Hematopoietic multipotent progenitor cell treated with erythropoietin and hydrocortisone succinate and interleukin-3 and kit ligand, for 15 days (in vitro differentiated cells): ENCODE measurements around the gene BUB1.
"Not testable (repeated sequence)": the region's sequence is repeated elsewhere in the genome, so short reads cannot be mapped to it uniquely, and the experiment has no call there.

Source experiments
- DNase-seq: peaks from one replicate; pipeline ENCODE4 v3.0.0-alpha.2; 2015; ENCODE audit warnings: low spot score

Gene BUB1

DNA sequence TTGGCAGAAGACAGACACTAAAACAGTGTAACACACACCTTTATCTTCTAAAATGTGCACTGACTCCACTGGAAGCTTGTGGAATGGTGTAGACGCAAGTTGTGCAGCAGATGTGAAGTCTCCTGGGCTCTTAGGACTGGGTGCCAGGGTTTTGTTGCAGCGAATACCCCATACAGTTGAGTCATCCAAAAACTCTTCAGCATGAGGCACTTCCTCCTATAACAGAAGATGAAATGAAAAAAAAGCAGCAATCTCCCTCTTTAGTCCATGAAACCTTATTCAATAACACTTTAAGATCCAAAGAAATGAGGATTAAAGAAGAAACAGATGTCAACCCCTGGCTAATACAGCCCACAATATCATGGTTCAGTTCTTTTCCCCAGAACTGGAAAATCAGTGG lies 22.2 kb downstream of the BUB1 start:
- DNase-seq, result no peak

DNA sequence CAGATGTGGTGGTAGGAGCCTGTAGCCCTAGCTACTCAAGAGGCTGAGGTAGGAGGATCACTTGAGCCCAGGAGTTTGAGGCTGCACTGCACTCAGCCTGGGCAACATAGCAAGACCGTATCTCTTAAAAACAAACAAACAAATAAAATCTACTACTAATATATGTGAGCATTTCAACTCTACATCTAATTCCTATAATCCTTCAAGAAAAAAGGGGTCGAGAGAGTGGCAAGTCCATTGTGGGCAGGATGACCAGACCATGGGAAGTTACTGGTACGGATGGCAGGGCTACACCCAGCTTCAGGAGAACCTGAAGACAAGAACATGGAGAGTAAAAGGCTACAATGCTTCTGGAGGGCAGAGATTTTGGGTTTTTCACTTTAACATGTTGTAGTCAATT lies 24.0 kb downstream of the BUB1 start:
- no peak for DNase-seq

DNA sequence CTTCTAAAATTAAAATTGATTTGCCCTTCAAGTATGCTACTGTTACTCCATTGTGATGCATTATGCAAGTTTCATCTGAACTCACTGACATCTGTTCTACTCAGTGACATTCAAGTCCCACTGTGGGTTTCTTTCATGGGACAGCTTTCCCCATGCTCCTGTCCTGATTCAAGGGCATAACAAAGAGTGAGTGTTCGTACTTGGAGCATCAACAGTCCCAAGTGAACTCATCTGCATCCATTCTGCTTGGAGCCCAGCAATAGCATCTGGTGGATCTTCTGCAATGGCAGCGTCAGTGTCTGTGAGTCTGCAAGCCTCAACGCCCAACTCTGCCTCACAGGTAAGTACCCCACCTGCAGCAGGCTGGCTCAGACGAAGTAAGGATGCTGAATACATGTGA lies 27.5 kb downstream of the BUB1 start:
- no peak for DNase-seq

DNA sequence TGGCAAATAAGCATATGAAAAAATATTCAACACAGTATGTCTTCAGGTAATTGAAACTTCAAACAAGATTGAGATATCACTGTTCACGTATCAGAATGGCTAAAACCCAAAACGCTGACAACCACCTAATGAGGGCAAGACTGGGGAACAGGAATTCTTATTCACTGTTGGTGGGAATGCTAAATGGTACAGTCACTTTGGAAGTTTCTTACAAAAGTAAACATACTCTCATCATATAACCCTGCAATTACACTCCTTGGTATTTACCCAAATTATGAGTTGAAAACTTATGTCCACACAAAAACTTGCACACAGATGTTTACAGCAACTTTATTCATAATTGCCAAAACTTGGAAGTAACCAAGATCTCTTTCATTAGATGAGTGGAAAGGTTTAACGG lies 30.1 kb downstream of the BUB1 start:
- no peak for DNase-seq

DNA sequence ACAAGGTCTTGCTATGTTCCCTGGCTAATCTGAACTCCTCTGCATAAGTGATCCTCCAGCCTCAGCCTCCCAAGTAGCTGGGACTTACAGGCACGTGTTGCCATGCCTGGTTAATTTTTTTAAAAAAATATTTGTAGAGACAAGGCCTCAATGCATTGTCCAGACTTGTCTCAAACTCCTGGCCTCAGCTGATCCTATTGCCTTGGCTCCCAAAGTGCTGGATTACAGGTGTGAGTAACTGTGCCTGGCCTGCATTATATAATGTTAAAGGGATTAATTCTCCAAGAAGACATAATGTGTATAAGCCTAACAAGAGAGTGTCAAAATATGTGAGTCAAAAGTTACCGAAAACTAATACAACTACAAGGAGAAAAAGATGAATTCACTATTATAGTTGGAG lies 32.2 kb downstream of the BUB1 start:
- no peak for DNase-seq

DNA sequence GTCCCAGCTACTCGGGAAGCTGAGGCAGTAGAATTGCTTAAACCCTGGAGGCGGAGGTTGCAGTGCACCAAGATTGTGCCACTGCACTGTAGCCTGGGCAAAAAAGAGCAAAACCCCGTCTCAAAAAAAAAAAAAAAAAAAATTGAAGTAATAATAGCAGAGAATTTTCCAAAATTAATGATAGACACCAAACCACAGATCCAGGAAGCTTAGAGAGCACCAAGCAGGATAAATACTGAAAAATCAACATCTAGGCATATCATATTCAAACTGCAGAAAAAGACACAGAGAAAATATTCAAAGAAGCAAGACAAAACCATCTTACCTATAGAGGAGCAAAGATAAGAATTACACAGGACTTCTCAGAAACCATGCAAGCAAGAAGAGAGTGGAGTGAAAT lies 33.5 kb downstream of the BUB1 start:
- DNase-seq, result no peak

DNA sequence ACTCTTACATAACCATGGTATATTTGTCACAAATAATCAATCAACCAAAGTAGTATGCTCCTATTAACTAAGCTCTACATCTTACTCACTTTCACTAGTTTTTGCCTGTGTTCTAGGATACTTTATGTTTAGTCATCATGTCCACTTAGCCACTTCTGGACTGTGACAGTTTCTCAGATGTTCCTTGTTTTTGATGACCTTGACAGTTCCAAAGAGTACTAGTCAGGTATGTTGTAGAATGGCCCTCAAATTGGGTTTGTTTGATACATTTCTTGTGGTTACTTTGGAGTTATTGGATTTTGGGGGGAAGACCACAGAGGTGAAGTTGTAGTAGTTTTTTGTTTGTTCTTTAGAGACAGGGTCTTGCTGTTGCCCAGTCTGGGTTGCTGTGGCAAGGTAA lies 35.5 kb downstream of the BUB1 start:
- no peak for DNase-seq

DNA sequence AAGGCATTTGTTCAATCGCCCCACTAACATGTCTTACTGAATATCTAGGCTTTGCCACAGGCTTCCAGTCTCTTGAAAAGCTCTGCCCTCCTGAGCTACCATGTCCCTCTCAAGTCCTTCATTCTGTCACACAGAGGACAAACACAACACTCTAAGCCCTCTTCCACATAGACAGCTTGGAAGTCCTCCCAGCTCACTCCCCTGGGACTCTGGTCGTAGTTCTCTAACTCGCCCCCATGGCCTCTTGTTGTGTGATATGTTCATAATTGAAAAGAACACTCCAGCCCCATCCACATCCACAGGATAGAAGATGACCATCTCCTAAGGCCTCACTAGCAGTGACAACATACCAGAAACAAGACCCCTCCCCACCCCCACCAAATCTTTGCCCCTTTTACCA lies 37.9 kb downstream of the BUB1 start:
- DNase-seq, result no peak

DNA sequence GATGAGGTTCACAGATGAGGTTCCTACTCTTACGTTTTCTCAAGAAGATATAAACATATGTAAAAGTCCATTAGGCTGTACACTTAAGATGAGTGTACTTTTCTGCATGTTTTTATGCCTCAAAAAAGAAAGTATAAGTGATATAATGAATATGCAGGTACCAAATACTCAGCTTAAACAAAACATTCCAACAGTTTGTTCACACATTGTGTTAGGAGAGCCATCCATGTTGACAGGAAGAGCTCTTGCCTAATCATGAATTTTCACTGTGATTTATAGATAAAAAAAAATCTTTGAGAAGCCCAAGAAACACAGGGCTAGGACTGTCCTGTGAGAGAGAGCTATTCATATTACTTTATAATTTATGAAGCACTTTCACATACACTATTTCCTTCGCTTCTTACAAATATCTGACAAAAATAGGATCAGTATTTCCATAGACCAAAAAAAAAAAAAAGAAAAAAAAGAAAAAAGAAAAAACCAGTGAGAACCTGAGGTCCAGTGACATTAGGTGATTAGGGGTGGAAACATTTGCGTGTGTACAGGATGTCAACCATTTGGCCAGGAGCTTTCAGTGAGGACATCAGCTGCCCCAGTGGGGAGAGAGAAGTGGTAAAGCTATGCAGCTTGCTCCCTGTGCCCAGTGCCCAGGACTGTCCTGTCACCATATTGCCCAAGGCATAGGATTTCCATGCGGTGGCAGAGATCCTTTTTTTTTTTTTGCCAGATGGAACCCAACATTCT lies 38.7 kb downstream of the BUB1 start:
- no peak for DNase-seq

DNA sequence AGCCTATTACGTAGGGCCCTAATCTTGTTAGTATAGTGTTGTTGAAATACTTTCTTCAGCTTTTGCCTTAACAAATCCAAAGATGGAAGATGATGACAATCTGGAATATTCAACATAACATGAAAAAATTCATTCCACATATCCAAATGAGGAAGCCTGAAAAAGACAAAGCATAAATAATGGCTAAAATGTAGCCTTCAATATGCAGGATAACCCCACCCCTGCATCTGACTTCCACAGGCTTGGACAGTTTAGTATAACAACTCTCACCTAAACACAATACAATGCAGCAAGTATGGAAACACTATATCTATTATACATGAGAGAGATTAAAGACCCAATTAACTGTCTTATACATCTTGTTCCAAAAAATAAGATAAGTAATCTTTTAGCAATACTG lies 39.9 kb downstream of the BUB1 start:
- no peak for DNase-seq

DNA sequence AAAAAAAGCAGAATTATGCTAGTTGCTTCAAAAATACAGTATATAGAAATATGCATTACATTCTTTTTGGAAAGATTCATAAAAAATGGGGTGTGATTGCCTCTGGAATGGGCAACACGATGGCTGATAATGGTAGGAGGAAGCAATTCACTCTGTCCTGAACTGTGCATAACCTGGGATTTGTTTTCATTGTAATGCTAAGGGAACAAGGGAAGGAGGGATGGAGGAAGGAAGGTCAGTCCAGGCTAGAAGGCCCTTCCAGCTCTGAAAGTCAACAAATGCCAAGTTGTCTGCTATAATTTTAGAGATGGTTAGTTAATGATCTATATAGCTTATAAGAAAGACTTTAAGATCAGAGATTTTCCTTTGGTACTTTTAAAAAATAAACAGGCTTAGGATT lies 40.8 kb downstream of the BUB1 start:
- no peak for DNase-seq

DNA sequence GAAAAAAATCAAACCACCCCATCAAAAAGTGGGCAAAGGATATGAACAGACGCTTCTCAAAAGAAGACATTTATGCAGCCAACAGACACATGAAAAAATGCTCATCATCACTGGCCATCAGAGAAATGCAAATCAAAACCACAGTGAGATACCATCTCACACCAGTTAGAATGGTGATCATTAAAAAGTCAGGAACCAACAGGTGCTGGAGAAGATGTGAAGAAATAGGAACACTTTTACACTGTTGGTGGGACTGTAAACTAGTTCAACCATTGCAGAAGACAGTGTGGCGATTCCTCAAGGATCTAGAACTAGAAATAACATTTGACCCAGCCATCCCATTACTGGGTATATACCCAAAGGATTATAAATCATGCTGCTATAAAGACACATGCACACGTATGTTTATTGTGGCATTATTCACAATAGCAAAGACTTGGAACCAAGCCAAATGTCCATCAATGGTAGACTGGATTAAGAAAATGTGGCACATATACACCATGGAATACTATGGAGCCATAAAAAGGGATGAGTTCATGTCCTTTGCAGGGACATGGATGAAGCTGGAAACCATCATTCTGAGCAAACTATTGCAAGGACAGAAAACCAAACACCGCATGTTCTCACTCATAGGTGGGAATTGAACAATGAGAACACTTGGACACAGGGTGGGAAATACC lies 41.8 kb downstream of the BUB1 start:
- DNase-seq, result not testable (repeated sequence)

DNA sequence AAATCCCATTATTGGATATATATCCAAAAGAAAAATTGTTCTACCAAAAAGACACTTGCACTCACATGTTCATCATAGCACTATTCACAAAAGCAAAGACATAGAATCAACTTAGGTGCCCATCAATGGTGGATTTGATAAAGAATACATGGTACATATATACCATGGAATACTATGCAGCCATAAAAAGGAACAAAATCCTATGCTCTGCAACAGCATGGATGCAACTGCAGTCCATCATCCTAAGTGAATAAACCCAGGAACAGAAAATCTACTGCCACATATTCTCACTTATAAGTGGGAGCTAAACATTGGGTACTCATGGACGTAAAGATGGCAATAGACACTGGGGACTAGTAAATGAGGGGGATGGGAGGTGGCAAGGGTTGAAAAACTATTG lies 50.5 kb downstream of the BUB1 start:
- not testable (repeated sequence) for DNase-seq

DNA sequence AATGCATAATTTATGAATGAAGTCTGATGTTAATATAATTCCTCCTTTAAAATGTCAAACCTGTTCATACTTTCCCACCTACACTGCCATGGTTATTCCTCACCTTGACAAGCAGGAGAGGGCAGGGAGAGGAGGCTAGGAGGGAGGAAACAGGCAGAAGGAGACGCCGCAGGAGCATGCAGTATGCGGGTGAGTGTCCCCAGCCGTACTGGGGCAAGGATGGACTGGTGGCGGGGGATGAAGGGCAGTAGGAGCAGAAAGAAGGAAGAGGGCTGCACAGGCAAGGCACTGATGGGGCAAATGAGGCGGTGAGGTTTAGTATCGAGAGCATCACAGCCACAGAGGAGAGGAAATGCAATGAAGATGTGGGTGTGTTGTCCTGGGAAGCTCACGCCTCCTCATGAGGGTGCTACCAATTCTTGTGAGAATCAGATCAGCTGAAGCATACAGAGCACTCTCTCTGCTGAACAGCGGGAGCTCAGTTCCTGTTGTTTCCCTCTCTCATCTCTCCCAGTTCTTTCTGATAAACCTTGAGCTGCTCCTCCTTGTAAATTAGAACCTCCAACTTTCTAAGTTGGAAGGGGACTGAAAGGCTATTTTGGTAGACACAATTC lies 58.4 kb downstream of the BUB1 start:
- not testable (repeated sequence) for DNase-seq

DNA sequence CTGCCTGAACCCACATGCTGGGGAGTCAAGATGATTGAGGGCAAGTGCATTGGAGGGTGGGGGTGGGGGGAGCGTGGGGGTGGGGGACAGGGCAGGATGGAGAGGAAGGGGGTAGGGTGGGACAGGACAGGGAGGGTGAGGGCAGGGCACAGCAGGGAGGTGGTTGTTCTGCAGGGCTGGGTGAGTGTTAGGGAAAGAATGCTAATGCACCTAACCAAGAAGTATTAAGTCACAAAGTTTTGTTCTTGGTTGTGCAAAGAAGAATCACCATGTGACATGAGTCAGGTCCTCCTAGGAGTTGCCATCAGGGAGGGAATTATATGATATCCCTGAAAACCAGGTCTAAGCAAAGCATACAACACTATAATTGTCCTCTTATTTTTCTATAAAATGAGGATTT lies 63.9 kb downstream of the BUB1 start:
- not testable (repeated sequence) for DNase-seq

DNA sequence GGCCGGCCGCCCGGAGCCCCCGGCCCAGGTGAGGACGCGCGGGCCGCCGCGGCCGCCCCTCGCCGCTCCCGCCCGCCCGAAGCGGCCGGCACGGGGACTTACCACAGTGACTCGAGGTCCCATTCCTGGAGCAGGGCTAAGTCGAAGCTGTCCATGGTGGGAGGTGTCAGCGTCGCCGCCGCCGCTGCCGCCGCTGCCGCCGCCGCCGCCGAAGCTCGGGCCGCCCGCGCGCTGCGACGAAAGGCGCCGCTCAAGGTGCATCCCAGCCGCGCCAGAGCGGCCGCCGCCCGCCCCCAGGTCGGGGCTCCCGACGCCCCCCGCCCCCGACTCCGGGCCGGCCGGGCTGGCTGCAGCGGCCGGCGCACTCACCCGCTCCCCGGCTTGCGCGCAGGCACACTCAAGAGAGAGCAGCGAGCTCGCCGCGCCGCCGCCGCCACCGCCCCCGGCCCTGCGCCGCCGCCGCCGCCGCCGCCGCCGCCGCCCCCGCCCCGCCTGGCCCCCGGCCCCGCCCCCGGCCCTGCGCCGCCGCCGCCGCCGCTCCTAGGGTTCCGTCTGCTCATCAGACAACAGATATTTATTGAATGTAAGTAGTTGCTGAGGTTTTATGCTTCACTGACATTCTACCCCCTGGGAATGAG lies 67.1 kb downstream of the BUB1 start:
- DNase-seq, result not testable (repeated sequence)

DNA sequence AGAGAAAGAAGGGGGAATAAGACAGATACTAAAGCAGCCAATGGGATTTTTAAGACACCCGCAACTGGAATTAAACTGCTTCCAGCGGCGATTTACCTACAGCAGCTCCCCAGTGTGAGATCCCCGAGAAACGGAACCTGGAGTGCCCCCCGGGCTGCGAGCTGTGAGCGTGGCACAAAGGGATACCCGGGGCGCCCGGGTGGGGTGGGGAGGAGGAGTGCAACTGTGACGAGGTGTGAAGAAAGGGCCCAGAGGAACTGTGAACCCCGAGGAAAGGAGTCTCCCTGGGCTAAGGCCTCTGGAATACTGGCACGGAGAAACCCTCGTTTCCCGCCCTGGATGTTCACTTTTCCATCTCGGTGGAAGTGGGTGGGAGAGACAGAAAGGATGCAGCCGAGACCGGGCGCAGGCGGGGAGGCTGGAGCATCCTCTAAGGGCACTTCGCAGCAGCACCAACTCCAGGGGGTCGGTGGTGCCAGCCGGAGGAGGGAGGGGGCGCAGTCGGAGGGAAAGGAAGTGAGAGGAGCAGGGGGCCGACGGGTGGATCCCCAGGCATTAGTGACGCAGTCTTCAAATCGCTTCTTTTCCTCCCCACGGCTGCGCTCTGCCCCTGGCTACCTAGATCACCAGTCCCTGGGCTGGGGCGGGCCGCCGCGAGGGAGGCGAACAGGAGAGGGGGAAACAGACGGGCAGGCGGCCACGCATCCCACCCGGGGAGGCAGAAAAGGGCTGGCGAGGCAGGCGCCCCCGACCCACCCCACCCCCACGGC lies 67.8 kb downstream of the BUB1 start:
- not testable (repeated sequence) for DNase-seq

DNA sequence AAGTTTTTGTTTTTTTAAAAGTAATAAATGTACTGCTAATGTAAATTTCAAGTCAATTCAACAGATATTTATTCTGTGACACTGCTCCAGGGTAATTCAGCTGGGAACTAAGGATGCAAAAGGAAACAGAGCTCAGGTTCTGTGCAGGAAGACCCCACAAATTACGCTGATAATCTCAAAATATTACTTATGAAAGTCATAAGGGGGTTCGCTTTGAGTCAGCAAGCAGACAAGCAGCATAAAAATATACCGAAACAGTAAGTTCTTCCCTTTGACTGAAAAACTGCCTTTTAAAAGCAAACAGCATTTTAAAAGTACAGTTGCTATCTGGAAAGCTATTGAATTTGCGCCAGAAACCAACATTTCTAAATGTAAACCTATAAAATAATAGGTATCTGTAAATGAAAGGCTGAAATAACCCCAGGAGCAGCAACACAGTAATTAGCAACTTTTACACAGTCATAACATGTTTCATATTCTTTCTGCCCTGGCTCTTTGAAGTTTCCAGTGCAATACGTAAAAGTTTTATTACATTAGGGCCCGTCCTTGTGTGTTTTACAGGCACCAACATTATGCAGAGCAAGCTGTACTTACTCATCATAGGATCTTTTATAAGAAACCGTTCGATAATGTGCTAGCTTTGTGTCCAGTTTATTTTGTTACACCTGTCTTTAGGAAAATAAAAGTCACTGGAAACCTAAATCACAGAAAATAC lies 68.9 kb downstream of the BUB1 start:
- not testable (repeated sequence) for DNase-seq

DNA sequence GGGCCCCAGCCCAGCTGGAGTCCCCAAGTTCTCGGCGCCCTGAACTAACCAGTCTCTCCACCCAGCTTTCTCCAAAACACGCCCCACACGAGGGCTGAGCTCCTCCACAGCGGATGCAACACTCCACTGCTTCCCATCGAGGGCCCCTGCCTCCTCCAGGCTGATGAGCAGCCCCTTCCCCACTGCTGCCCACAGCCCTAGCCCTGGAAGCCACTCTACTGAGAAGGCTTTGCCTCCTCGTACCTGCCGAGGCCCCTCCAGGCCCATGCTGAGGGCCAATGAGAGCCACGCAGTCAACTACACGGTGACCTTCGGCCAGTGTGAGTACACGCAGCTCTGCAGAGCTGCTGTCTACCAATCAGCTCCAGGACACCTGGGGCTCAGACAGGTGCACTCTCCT lies 72.8 kb downstream of the BUB1 start:
- not testable (repeated sequence) for DNase-seq

DNA sequence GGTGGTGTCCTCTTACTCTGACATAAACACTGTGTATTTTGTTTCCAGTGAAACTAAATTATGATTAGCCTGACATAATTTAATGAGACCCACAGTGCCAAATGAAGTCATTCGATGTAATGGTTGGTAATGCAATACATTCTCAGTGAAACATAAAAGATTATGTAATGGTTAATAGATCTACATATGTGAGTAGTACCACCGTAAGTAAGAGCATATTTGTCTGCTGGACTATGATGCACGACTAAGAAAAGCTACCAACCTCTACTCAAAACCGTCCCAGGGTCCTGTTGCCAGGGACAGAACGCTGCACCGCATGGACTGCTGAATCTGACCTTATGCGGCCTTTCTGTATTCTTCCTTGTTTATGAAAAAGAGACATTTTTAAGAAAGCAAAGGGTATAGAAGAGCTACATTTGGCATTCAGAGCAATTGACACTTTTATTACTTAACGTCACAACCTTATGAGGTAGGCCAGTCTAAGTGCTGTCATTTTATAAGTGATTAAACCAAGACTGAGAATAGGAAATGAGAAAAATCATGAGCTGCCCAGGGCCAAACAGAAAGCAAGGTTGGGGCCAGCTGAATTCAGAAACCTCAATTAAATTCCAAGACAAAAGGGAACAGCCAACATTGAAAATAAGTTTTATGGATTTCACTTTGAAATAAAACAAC lies 73.8 kb downstream of the BUB1 start:
- not testable (repeated sequence) for DNase-seq

DNA sequence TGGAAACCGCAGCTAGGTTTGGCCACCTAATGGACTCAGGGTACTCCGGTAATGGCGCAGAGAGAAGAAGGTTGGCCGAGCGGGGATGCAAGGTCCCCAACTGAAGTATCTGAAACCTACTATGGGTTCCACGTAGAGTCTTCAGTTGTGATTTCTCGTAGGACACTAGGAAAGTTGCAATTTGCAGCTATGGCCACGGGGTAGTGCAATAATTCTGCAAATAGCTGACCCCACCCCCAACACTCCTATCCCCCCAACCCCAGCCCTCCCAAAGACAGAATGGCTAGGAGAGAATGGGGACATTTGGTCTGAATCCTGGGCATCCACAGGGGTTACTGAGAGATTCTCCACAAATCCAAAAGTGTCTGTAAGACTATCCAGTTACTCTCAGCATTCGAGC lies 75.7 kb downstream of the BUB1 start:
- DNase-seq, result not testable (repeated sequence)
